Activated CD4-positive, alpha-beta T cell treated with anti-CD3 and anti-CD28 coated beads for 36 hours (primary cell): ENCODE measurements around the gene ALPI. TPM values are rescaled to one million over a fixed set of nuclear protein-coding genes. Genes with fewer than 3 reads are reported as not detected.
"Not testable (repeated sequence)": the region's sequence is repeated elsewhere in the genome, so short reads cannot be mapped to it uniquely, and the experiment has no call there.

Experiments used
- ATAC-seq: fragments of 200-7000 bp; cut with Tn5 transposase; one replicate; pipeline ENCODE4 v1.10.0; 2021; ENCODE audit warnings: mild to moderate bottlenecking, moderate library complexity
- CTCF ChIA-PET: fragments of 350-600 bp; sonication (Branson Sonifier 250); formaldehyde crosslinking; loops from one replicate; lab custom pipeline; 2021; ENCODE audit warnings: antibody characterized with exemption; lab: Charles Lee
- POLR2A ChIA-PET: fragments of 350-600 bp; sonication (Branson Sonifier 250); formaldehyde crosslinking; loops from one replicate; lab custom pipeline; 2021; ENCODE audit warnings: antibody characterized with exemption, inconsistent platforms; lab: Charles Lee
- DNase-seq: peaks from one replicate; pipeline ENCODE4 v3.0.0-alpha.2; 2020
- H3K27ac Mint-ChIP-seq: one replicate; pipeline ENCODE4 v1.8.0; 2021; ENCODE audit warnings: mixed read lengths
- H3K27me3 Mint-ChIP-seq: one replicate; pipeline ENCODE4 v1.8.0; 2021; ENCODE audit warnings: mixed read lengths
- H3K36me3 Mint-ChIP-seq: one replicate; pipeline ENCODE4 v1.8.0; 2021; ENCODE audit warnings: low read depth, mixed read lengths
- H3K4me1 Mint-ChIP-seq: one replicate; pipeline ENCODE4 v1.8.0; 2021; ENCODE audit warnings: mixed read lengths
- H3K4me3 Mint-ChIP-seq: one replicate; pipeline ENCODE4 v1.8.0; 2021; ENCODE audit warnings: mild to moderate bottlenecking, moderate library complexity, mixed read lengths
- H3K9me3 Mint-ChIP-seq: one replicate; pipeline ENCODE4 v1.8.0; 2021; ENCODE audit warnings: low read depth, mixed read lengths
- intact Hi-C, 2 experiments: fragments of 100-400 bp; cut with DNase I in 1 of 2; cut with micrococcal nuclease in 1 of 2; formaldehyde crosslinking; loops; one replicate each; pipeline versions ENCODE4 v1.14.2 to v1.15.1; 2022 to 2024; cut with DNase I, micrococcal nuclease
- total RNA-seq, 2 experiments: library from RNA; stranded (reverse); gene quantifications; one replicate each; pipeline ENCODE4 v1.2.3, GENCODE V29; 2021

The ALPI gene
- total RNA-seq, 2 experiments from 2014 or later, result not detected

DNA sequence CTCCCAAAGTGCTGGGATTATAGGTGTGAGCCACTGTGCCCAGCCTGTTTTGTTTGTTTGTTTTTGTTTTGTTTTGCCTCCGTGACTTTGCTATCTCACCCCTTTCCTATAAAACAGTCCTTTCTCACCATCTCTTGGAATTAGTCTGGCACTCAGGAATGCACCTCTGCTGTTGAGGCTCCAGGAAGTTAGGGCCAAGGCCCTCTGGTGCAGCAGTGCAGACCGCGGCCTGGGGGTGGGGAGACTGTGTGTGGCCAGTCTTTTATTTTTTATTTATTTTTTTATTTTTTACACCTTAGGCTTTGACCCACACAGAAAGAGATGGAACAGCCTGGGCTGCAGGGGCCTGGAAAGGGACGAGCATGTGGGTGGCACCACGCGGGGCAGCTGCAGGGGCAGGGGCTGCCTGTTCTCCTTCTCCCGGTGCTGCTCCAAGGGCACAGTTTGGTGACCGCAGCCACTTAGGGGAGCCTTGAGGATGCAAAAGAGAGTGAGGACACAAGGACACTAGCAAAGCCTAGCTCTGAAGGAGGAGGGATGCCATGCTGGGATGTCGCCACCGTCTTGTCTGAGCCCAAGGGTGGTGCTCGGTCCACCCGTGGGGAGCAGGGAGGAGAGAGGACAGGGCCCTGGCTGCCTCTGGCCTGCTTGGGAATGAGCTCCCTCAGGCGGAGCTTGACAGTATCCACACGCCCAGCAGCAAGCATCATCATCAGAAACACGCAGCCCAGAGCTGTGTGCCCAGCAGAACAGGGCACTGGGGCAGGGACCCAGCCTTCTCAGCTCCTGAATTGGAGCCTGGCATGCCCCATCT is 19.4 kb upstream of the ALPI start:
- DNase-seq, result no peak
- Mint-ChIP-seq H3K4me1 (peaks cover 3% of the 10 kb centered on the region), H3K27me3 (peaks cover 2% of the 10 kb centered on the region), H3K36me3 (no peaks in the 10 kb centered on the region), H3K27ac (no peak overlapping the region), H3K4me3 (no peak overlapping the region), H3K9me3 (no peaks in the 10 kb centered on the region)
- intact Hi-C loops, result loop anchor here in 1 of 2 experiments (5.0 kb wide), 1 partner anchor 99 kb away; no protein-coding TSS in a partner anchor
- no peak for ATAC-seq
- ChIA-PET CTCF (interaction anchor here (0.7 to 2.3 kb wide), 6 partner anchors 9 to 121 kb away, joined by 3 to 7 read pairs (median 3); no protein-coding TSS in a partner anchor), POLR2A (no interaction called here)

DNA sequence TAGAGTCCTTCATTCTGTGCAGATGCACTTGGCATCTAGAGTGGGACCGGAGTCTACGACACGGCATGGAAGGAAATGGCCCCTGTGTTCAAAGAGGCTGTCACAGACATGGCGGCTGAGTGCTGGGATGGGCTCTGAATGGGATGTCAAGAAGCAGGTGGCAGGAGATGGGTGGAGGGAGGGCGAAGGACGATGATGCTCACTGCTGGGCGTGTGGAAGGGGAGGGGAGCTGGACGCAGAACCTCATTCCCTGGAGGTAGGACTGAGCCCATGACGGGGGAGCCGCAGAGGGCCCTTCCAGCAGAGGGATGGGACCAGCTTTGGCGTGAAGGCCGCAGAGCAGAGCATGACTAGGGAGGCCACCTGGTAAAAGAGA is 18.8 kb upstream of the ALPI start:
- no peak for DNase-seq
- ChIA-PET POLR2A (no interaction called here), CTCF (interaction anchor here (0.6 to 2.3 kb wide), 7 partner anchors 9 to 323 kb away, joined by 3 to 7 read pairs (median 3); no protein-coding TSS in a partner anchor)
- H3K36me3 Mint-ChIP-seq, result no peaks in the 10 kb centered on the region
- no peak overlapping the region for H3K4me3 Mint-ChIP-seq
- peaks cover 3% of the 10 kb centered on the region for H3K4me1 Mint-ChIP-seq
- intact Hi-C loops, result loop anchor here in 1 of 2 experiments (5.0 kb wide), 1 partner anchor 100 kb away; no protein-coding TSS in a partner anchor
- ATAC-seq, result no peak
- H3K9me3 Mint-ChIP-seq, result no peaks in the 10 kb centered on the region
- H3K27me3 Mint-ChIP-seq, result peaks cover 2% of the 10 kb centered on the region
- H3K27ac Mint-ChIP-seq, result no peak overlapping the region

DNA sequence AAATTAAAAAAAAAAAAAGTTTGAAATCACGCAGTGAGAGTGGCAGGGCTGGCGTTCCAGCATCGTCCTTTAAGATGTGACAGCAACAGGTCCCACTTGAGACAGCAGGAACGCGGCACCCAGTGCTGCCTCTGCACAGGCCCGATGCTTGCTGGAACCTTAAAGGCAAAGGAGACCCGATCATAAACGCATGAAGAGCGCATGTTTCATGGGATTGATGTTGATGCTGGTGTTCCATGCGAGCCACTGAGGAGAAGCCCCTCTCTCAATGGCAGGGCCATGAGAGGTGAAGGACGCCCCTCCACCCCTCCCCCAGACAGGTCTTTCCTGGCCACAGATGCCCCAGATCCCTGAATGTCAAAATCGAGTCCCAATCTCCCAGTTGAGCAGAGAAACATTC is 17.9 kb upstream of the ALPI start:
- no peak for DNase-seq
- Mint-ChIP-seq H3K27me3 (peaks cover 2% of the 10 kb centered on the region), H3K9me3 (no peaks in the 10 kb centered on the region), H3K4me3 (no peak overlapping the region), H3K27ac (no peak overlapping the region), H3K4me1 (peaks cover 3% of the 10 kb centered on the region), H3K36me3 (no peaks in the 10 kb centered on the region)
- ATAC-seq, result no peak
- intact Hi-C loops, result loop anchor here in 1 of 2 experiments (5.0 kb wide), 1 partner anchor 101 kb away; no protein-coding TSS in a partner anchor
- ChIA-PET CTCF (interaction anchor here (2.3 kb wide), 1 partner anchor 26 kb away, joined by 7 read pairs; no protein-coding TSS in a partner anchor), POLR2A (no interaction called here)

DNA sequence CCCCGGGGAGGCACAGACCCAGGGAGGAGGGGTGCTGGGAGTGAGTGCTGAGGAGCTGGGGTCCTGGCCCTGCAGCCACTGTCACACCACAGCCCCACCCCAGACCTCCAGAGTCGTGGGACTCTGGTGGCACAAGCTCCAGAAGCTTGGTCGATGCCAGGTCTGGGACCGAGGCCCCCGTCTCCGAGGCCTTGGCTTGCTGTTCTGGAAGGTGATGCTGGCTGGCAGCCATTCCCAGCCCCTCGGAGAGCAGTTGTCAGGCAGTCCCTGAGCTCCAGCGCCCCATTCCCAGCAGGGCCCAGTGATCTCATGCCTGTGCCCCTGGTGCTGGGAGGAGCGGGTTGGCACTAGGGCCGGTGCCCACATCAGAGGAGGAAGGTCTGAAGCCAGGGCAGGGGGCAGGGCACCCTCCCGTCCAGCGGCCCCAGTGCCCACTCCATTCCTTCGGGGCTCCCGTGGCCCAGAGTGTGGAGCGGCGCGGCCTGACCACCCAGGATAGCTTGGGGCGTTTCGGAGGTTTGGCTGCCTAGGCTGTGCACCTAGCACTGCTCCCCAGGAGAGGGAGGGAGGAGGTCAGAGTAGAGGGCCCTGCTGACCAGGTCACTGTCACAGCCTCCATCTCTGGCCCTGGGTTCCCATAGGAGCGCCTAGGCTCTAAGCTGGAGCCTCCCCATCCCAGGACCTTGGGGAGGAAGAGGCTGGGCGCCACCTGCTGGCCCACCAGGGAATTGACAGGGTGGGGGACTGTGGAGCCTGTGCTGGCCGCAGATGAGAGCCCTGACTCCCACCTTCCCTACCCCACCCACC is 16.8 kb upstream of the ALPI start:
- DNase-seq (peak; percentile 65), ATAC-seq (peak; percentile 55)
- peaks cover 3% of the 10 kb centered on the region for H3K4me1 Mint-ChIP-seq
- H3K9me3 Mint-ChIP-seq, result no peaks in the 10 kb centered on the region
- POLR2A ChIA-PET, result no interaction called here
- CTCF ChIA-PET, result interaction anchor here (0.6 to 2.6 kb wide), 17 partner anchors 8 to 541 kb away, joined by 3 to 11 read pairs (median 3); partner anchors contain the start of genes CHRND and NPPC
- intact Hi-C loops, result loop anchor here in 1 of 2 experiments (5.0 kb wide), 1 partner anchor 102 kb away; no protein-coding TSS in a partner anchor
- H3K36me3 Mint-ChIP-seq, result no peaks in the 10 kb centered on the region
- H3K27ac Mint-ChIP-seq, result no peak overlapping the region
- no peak overlapping the region for H3K4me3 Mint-ChIP-seq
- peaks cover 2% of the 10 kb centered on the region for H3K27me3 Mint-ChIP-seq

DNA sequence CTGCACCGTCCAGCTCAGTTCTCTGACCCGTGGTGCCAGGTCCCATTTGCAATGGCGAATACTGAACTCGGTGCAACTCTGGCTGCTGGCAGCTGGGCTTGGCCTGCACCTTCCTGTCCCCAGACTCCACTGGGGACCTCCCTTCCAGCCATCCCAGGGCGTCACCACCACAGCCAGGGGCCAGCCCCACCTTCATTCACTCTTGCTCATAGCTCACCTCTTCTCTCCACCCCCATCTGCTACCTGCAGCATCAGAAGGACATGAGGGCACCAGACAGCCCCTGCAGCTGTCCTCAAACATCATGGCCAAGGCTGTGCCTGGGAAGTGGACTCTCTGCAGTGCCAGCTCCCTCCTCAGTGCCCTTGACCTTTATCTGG is 16.2 kb upstream of the ALPI start:
- Mint-ChIP-seq H3K4me3 (no peak overlapping the region), H3K27ac (no peak overlapping the region), H3K4me1 (peaks cover 3% of the 10 kb centered on the region), H3K36me3 (no peaks in the 10 kb centered on the region), H3K9me3 (no peaks in the 10 kb centered on the region), H3K27me3 (peaks cover 2% of the 10 kb centered on the region)
- intact Hi-C loops, result loop anchor here (1.0 to 5.0 kb wide), 6 partner anchors 75 to 533 kb away; no protein-coding TSS in a partner anchor
- ChIA-PET POLR2A (no interaction called here), CTCF (interaction anchor here (0.6 to 2.6 kb wide), 17 partner anchors 10 to 1039 kb away, joined by 3 to 11 read pairs (median 4); partner anchors contain the start of genes CHRND and NPPC)
- ATAC-seq (no peak), DNase-seq (no peak)

DNA sequence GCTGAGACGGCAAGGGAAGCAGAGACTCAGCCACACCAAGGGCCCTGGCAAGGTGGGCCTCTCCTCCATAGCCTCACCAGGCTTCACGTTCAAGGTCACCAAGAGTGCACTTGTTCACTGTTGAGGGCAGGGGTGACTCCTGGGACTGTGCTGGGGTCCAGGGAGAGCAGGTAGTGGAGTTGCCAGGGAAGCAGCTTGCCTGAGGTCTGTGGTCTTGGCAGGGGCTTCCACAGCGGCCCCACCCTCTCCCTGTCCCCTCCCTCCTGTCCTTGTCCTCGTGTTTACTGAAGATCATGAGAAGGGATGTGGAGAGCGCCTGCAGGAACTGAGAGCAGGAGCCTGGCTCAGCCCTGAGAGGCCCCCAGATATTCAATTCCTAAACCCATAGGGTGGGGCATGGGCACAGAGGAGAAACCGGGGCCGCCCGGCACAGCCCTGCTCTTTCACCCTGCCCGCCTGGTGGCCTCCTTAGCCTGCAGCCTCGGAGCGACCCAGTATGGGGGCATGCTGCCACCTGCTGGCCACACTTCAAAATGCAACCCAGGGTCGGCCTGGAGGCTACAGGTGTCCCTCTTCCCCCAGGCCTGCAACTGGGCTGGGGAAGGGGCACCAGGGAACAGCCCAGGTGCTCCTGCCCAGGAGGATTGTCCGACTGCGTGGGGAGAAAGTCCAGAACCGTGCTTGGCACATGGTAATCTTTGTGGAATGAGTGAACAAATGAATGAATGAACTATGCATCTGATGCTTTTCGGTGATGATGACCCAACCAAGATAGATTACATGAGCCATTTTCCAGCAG is 15.5 kb upstream of the ALPI start:
- H3K9me3 Mint-ChIP-seq, H3K4me1 Mint-ChIP-seq, POLR2A ChIA-PET, H3K27ac Mint-ChIP-seq, H3K4me3 Mint-ChIP-seq, H3K27me3 Mint-ChIP-seq, H3K36me3 Mint-ChIP-seq: not testable (repeated sequence)
- intact Hi-C loops, result loop anchor here (1.0 to 5.0 kb wide), 5 partner anchors 76 to 534 kb away; no protein-coding TSS in a partner anchor
- CTCF ChIA-PET, result interaction anchor here (0.5 to 2.6 kb wide), 14 partner anchors 12 to 1038 kb away, joined by 3 to 11 read pairs (median 4); no protein-coding TSS in a partner anchor
- DNase-seq (peak; percentile 93), ATAC-seq (peak; percentile 85)

DNA sequence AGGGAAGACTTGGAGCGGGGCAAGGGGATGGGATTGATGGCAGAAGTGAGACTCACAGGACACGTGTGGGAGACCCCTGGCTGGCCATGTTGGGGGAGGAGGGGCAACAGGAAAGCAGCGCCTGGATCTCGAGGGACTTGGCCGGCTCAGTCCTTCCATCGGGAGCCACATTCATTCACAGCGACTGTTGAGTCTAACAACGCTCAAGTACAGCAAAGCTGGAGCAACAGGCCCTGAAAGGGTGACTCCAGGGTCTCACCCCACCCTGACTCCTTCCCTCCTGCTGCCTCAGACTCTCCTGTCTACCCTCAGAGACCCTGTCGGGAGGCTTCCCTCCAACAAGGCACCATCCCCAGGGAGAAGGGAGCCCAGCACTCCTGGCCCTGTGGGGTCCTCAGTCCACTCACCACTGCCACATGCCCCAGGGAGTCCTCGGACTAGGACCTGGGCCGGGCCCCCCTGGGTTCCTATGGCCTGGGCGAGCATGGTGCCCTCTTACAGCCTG is 14.8 kb upstream of the ALPI start:
- H3K9me3 Mint-ChIP-seq, result no peaks in the 10 kb centered on the region
- no peak overlapping the region for H3K4me3 Mint-ChIP-seq
- POLR2A ChIA-PET, result no interaction called here
- ATAC-seq, result no peak
- peaks cover 3% of the 10 kb centered on the region for H3K4me1 Mint-ChIP-seq
- intact Hi-C loops, result loop anchor here in 1 of 2 experiments (2.0 to 5.0 kb wide), 2 partner anchors 76 to 299 kb away; no protein-coding TSS in a partner anchor
- peaks cover 2% of the 10 kb centered on the region for H3K27me3 Mint-ChIP-seq
- CTCF ChIA-PET, result interaction anchor here (0.7 to 2.6 kb wide), 9 partner anchors 34 to 543 kb away, joined by 3 to 11 read pairs (median 4); no protein-coding TSS in a partner anchor
- no peak overlapping the region for H3K27ac Mint-ChIP-seq
- DNase-seq, result no peak
- H3K36me3 Mint-ChIP-seq, result no peaks in the 10 kb centered on the region

DNA sequence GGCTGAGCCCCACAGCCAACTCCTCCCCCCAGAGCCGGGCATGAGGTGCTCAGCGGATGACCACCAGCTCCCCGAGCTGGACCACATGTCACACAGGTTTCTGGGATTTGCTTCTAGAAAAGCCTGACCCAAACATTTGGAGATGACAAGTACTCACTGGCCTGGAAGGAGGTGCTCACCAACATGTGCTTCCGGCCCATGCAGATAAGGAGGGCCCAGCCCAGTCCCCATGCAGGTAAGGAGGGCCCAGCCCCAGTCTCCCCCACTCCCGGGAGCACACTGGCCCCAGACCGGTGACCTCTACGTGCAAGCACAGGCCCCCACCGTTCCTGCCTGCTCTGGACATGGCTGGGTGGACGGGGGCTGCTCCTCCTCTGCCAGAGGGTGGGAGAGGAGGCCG is 14.0 kb upstream of the ALPI start:
- POLR2A ChIA-PET, H3K4me3 Mint-ChIP-seq, H3K9me3 Mint-ChIP-seq, H3K27me3 Mint-ChIP-seq, DNase-seq, ATAC-seq, H3K4me1 Mint-ChIP-seq, H3K27ac Mint-ChIP-seq, H3K36me3 Mint-ChIP-seq: not testable (repeated sequence)
- intact Hi-C loops, result loop anchor here in 1 of 2 experiments (2.0 to 5.0 kb wide), 2 partner anchors 77 to 300 kb away; no protein-coding TSS in a partner anchor
- CTCF ChIA-PET, result interaction anchor here (0.7 to 1.2 kb wide), 2 partner anchors 113 to 536 kb away, joined by 3 to 4 read pairs; no protein-coding TSS in a partner anchor

DNA sequence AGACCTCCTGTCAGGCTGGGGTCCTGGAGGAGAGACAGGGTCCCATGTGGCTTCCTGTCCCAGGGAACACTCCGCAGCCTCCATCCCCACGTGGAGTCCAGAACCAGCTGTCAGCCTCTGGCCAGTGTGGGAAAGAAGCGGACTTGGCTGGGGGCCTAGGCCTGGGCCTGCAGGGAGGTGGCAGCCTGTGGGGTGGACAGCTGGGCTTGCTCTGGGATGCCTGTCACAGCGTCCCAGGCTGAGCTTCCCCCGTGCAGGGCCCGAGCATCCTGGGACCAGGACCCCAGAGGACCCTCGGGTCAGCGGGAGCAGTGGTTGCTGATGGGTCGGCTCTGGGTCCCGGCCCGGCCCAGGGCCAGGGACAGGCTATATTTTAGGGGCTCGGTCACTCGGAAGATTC is 13.5 kb upstream of the ALPI start:
- H3K36me3 Mint-ChIP-seq, H3K4me3 Mint-ChIP-seq, H3K9me3 Mint-ChIP-seq, H3K27me3 Mint-ChIP-seq, POLR2A ChIA-PET, H3K27ac Mint-ChIP-seq, CTCF ChIA-PET, DNase-seq, H3K4me1 Mint-ChIP-seq, ATAC-seq: not testable (repeated sequence)
- intact Hi-C loops, result loop anchor here in 1 of 2 experiments (5.0 kb wide), 1 partner anchor 300 kb away; no protein-coding TSS in a partner anchor

DNA sequence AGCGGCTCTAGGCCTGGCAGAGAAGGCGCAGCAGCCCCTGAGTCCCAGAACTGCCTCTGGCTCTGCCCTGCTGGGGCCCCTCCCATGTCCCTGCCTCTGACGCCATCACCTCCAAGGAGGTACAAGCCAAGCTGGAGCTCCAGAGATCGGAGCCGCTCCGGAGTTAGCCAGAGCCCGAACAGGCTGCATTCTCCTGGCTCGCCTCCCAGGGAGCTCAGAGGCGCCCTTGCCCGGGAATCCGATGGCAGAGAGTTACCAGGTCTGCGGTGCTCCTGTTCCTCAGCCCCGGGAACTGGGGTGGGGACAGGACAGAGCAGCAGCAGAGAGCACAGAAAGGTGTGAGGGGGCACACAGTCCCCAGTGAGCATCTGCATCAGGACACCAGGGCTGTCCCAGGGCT is 12.9 kb upstream of the ALPI start:
- intact Hi-C loops, result loop anchor here in 1 of 2 experiments (5.0 kb wide), 1 partner anchor 301 kb away; no protein-coding TSS in a partner anchor
- H3K4me1 Mint-ChIP-seq, H3K27ac Mint-ChIP-seq, DNase-seq, H3K4me3 Mint-ChIP-seq, CTCF ChIA-PET, ATAC-seq, H3K27me3 Mint-ChIP-seq, POLR2A ChIA-PET, H3K36me3 Mint-ChIP-seq, H3K9me3 Mint-ChIP-seq: not testable (repeated sequence)
